Ovary (tissue), 3 donors: ENCODE data around the gene TNS1.

ENCODE experiments used
- CTCF ChIP-seq, 3 donors: fragments of 450-650 bp in 2 of 3; fragments of 200-600 bp in 1 of 3; IDR thresholded peaks; one replicate each; pipeline versions ENCODE4 v1.5.1 to v1.8.0; 2016 to 2022; ENCODE audit warnings: antibody characterized with exemption in 3 of 3, mild to moderate bottlenecking in 1 of 3
- EP300 ChIP-seq: sonication (generic); formaldehyde crosslinking; IDR thresholded peaks from one replicate; pipeline ENCODE4 v1.6.1; 2017; ENCODE audit warnings: antibody characterized with exemption
- POLR2A ChIP-seq: fragments of 450-650 bp; IDR thresholded peaks from one replicate; pipeline ENCODE4 v1.6.1; 2017; ENCODE audit warnings: antibody characterized with exemption, mild to moderate bottlenecking, moderate library complexity
- donor health status: DM: no; HTN: no; CAD: no.

GRCh38 chr2:217813828-217814227 lies 189.0 kb downstream of the TNS1 start:
- no peak for TF ChIP-seq CTCF (IDR thresholded peaks at IDR 0.05)
- TF ChIP-seq EP300: no peak
- no peak for TF ChIP-seq POLR2A
